Panc1 (cell line): Measurements from ENCODE around the gene TSC1. TPM values are rescaled to one million over a fixed set of nuclear protein-coding genes. Genes with fewer than 3 reads are reported as not detected.

Experiments used
- ATAC-seq: fragments of 200-7000 bp; cut with Tn5 transposase; 2 replicates; pipeline ENCODE4 v1.9.1; 2020; ENCODE audit warnings: mild to moderate bottlenecking, moderate library complexity
- BruUV-seq: library from RNA; stranded (reverse); fragments of 400-500 nt; replicated peaks from 2 replicates; lab custom pipeline; 2021; lab: Mats Ljungman, UMichigan
- CTCF ChIA-PET: fragments of 300-600 bp; sonication (Branson Sonifier 250); formaldehyde crosslinking; loops from one replicate; lab custom pipeline; 2022; ENCODE audit warnings: antibody characterized with exemption; lab: Charles Lee
- POLR2A ChIA-PET: fragments of 300-600 bp; sonication (Branson Sonifier 250); formaldehyde crosslinking; loops from one replicate; lab custom pipeline; 2022; ENCODE audit warnings: antibody characterized with exemption; lab: Charles Lee
- DNase-seq: peaks from one replicate; pipeline ENCODE4 v3.0.0-alpha.2; 2010; ENCODE audit warnings: low read depth, low spot score
- H3K27ac ChIP-seq: 2 replicates; pipeline ENCODE4 v1.5.1; 2011; ENCODE audit warnings: mild to moderate bottlenecking, low read length, inconsistent platforms
- H3K27me3 ChIP-seq: fragments of 200-500 bp; sonication (Bioruptor generic); 2 replicates; pipeline ENCODE4 v1.6.0; 2014; ENCODE audit warnings: low read length, inconsistent platforms; ENCODE audit not compliant: control insufficient read depth, insufficient read depth
- H3K36me3 ChIP-seq: fragments of 200-500 bp; sonication (Bioruptor generic); 2 replicates; pipeline ENCODE4 v1.5.1; 2014; ENCODE audit warnings: inconsistent platforms, mild to moderate bottlenecking, low read length, moderate library complexity; ENCODE audit not compliant: control insufficient read depth, insufficient read depth
- H3K4me1 ChIP-seq: 2 replicates; pipeline ENCODE4 v1.5.1; 2011; ENCODE audit warnings: inconsistent platforms, mild to moderate bottlenecking, low read length, moderate library complexity; ENCODE audit not compliant: control insufficient read depth, insufficient read depth
- H3K4me3 ChIP-seq, 2 experiments: 2 replicates each; pipeline ENCODE4 v1.5.1; 2011 to 2012; ENCODE audit warnings: low read depth in 2 of 2, low read length in 2 of 2, mild to moderate bottlenecking in 2 of 2, inconsistent platforms in 1 of 2, moderate library complexity in 1 of 2
- H3K9me3 ChIP-seq: fragments of 200-500 bp; sonication (Bioruptor generic); 2 replicates; pipeline ENCODE4 v1.5.1; 2014; ENCODE audit warnings: low read depth, mild to moderate bottlenecking, inconsistent platforms, low read length, moderate library complexity; ENCODE audit not compliant: control insufficient read depth, insufficient read depth
- POLR2AphosphoS5 ChIP-seq: IDR thresholded peaks from 2 replicates; pipeline ENCODE4 v1.6.1; 2012; ENCODE audit warnings: mild to moderate bottlenecking, low read depth, low read length, moderate library complexity
- SIN3A ChIP-seq: IDR thresholded peaks from 2 replicates; pipeline ENCODE4 v1.6.1; 2012; ENCODE audit warnings: low read depth, mild to moderate bottlenecking, low read length, moderate library complexity, borderline replicate concordance; ENCODE audit not compliant: insufficient read depth
- TCF7L2 ChIP-seq: IDR thresholded peaks from 2 replicates; pipeline ENCODE4 v1.6.1; 2011; ENCODE audit warnings: mild to moderate bottlenecking, low read depth, low read length, inconsistent platforms
- in situ Hi-C: cut with HindIII; loops from 2 replicates; pipeline ENCODE4 v1.10.0; 2016; ENCODE audit warnings: low sequenced_read_pairs, low pct_unique_long_range_greater_than_20kb
- intact Hi-C: fragments of 100-400 bp; cut with micrococcal nuclease; formaldehyde crosslinking; loops from one replicate; pipeline ENCODE4 v1.10.0; 2022; ENCODE audit not compliant: unreplicated experiment
- total RNA-seq: library from RNA; stranded (reverse); gene quantifications from one replicate; pipeline ENCODE4 v1.2.1, GENCODE V29; 2021; ENCODE audit not compliant: unreplicated experiment
- TF ChIP-seq, protein P1 (sequence below): fragments of 450-650 bp; IDR thresholded peaks from 2 replicates; pipeline ENCODE4 v1.5.1; 2017; ENCODE audit warnings: mild to moderate bottlenecking
- TF ChIP-seq, protein P2 (sequence below), 2 experiments: IDR thresholded peaks; 2 replicates each; pipeline ENCODE4 v1.6.1; 2011 to 2012; ENCODE audit warnings: low read depth in 2 of 2, control low read depth in 1 of 2, low read length in 1 of 2, mild to moderate bottlenecking in 1 of 2, moderate library complexity in 1 of 2; ENCODE audit not compliant: insufficient read depth in 1 of 2

Gene TSC1
- total RNA-seq, 1 experiment from 2014 or later: 27.4 TPM

GRCh38 chr9:132931178-132931735, 13.2 kb downstream of the TSC1 start:
- no TSS peak for BruUV-seq
- ATAC-seq: no peak
- H3K36me3 ChIP-seq: no peaks in the 10 kb centered on the region; the same call in 1 of the 2 replicates
- TF ChIP-seq TCF7L2 (no peak), SIN3A (no peak), POLR2AphosphoS5 (no peak)
- TF ChIP-seq, protein P1, sequence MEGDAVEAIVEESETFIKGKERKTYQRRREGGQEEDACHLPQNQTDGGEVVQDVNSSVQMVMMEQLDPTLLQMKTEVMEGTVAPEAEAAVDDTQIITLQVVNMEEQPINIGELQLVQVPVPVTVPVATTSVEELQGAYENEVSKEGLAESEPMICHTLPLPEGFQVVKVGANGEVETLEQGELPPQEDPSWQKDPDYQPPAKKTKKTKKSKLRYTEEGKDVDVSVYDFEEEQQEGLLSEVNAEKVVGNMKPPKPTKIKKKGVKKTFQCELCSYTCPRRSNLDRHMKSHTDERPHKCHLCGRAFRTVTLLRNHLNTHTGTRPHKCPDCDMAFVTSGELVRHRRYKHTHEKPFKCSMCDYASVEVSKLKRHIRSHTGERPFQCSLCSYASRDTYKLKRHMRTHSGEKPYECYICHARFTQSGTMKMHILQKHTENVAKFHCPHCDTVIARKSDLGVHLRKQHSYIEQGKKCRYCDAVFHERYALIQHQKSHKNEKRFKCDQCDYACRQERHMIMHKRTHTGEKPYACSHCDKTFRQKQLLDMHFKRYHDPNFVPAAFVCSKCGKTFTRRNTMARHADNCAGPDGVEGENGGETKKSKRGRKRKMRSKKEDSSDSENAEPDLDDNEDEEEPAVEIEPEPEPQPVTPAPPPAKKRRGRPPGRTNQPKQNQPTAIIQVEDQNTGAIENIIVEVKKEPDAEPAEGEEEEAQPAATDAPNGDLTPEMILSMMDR: no peak
- POLR2A ChIA-PET: interaction anchor here (0.7 kb wide), 1 partner anchor 421 kb away, joined by 3 read pairs; no protein-coding TSS in a partner anchor
- CTCF ChIA-PET: no interaction called here
- intact Hi-C loops (no loop called here), in situ Hi-C loops (no loop called here)
- no peak overlapping the region for H3K27ac ChIP-seq
- H3K4me1 ChIP-seq: no peaks in the 10 kb centered on the region
- H3K9me3 ChIP-seq: no peaks in the 10 kb centered on the region
- H3K27me3 ChIP-seq: no peaks in the 10 kb centered on the region
- H3K4me3 ChIP-seq: no peak overlapping the region
- DNase-seq: no peak

DNA sequence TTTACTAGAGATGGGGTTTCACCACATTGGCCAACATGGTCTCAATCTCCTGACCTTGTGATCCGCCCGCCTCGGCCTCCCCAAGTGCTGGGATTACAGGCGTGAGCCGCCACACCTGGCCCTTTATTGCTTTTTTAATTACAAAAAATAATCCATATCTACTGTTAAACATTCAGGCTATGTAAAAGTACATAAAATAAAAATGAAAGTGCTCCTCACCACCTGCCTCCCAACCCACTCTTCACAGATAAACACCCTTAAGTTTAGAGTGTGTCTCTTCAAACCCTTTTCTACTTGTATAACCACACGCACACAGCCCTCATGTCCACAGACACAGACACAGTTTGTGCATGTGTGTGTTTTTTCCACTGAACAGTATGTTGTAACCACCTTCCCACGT, 16.7 kb downstream of the TSC1 start:
- in situ Hi-C loops: no loop called here
- no peak for DNase-seq
- CTCF ChIA-PET: no interaction called here
- TF ChIP-seq, protein P1: no peak
- no peak for TF ChIP-seq SIN3A
- TF ChIP-seq POLR2AphosphoS5: no peak
- TF ChIP-seq TCF7L2: no peak
- TF ChIP-seq, protein P2, sequence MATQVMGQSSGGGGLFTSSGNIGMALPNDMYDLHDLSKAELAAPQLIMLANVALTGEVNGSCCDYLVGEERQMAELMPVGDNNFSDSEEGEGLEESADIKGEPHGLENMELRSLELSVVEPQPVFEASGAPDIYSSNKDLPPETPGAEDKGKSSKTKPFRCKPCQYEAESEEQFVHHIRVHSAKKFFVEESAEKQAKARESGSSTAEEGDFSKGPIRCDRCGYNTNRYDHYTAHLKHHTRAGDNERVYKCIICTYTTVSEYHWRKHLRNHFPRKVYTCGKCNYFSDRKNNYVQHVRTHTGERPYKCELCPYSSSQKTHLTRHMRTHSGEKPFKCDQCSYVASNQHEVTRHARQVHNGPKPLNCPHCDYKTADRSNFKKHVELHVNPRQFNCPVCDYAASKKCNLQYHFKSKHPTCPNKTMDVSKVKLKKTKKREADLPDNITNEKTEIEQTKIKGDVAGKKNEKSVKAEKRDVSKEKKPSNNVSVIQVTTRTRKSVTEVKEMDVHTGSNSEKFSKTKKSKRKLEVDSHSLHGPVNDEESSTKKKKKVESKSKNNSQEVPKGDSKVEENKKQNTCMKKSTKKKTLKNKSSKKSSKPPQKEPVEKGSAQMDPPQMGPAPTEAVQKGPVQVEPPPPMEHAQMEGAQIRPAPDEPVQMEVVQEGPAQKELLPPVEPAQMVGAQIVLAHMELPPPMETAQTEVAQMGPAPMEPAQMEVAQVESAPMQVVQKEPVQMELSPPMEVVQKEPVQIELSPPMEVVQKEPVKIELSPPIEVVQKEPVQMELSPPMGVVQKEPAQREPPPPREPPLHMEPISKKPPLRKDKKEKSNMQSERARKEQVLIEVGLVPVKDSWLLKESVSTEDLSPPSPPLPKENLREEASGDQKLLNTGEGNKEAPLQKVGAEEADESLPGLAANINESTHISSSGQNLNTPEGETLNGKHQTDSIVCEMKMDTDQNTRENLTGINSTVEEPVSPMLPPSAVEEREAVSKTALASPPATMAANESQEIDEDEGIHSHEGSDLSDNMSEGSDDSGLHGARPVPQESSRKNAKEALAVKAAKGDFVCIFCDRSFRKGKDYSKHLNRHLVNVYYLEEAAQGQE (IDR thresholded peaks at IDR 0.05; ENCODE audit: insufficient read depth in 1 of 2, low read depth in 2 of 2, low read length in 1 of 2): no peak
- ATAC-seq: no peak
- no peak overlapping the region for H3K4me3 ChIP-seq
- H3K9me3 ChIP-seq: no peaks in the 10 kb centered on the region
- intact Hi-C loops: no loop called here
- no peaks in the 10 kb centered on the region for H3K27me3 ChIP-seq
- H3K4me1 ChIP-seq: no peaks in the 10 kb centered on the region
- BruUV-seq: no TSS peak
- H3K27ac ChIP-seq: no peak overlapping the region
- no peaks in the 10 kb centered on the region; the same call in 1 of the 2 replicates for H3K36me3 ChIP-seq
- POLR2A ChIA-PET: no interaction called here
